ENCODE measurements around the gene ABCC8.

The ABCC8 gene

GRCh38 chr11:17354601-17354991 lies 122.0 kb downstream of the ABCC8 start:
- Histone ChIP-seq H3K4me2 (ENCODE audit: low read length, poor library complexity, severe bottlenecking) (no peak overlapping the region), H4K91ac (ENCODE audit: low read length) (no peak overlapping the region), H2BK5ac (ENCODE audit: low read depth, low read length, poor library complexity, severe bottlenecking) (no peak overlapping the region), H2BK15ac (ENCODE audit: low read depth, poor library complexity, severe bottlenecking) (no peak overlapping the region), H3K27ac (ENCODE audit: low read length, poor library complexity, severe bottlenecking) (no peak overlapping the region), H4K8ac (ENCODE audit: low read length) (no peak overlapping the region), H3K9ac (ENCODE audit: low read length) (peak overlapping the region; percentile 94), H3K36me3 (ENCODE audit: control insufficient read depth in 1 of 2, insufficient read depth in 2 of 2, low read depth in 1 of 2, low read length in 2 of 2) (peaks cover 3 to 25% of the 10 kb centered on the region in 2 experiments), H2BK120ac (ENCODE audit: low read depth, low read length) (no peak overlapping the region), H3K4me3 (ENCODE audit: insufficient read depth in 1 of 2, low read depth in 1 of 2, low read length in 2 of 2) (peak overlapping the region in 1 of 2 experiments; percentile 84), H2BK12ac (ENCODE audit: low read length in 2 of 2) (no peak overlapping the region), H3K79me1 (replicated peaks; ENCODE audit: low read length, poor library complexity, severe bottlenecking) (peaks cover 3% of the 10 kb centered on the region), H3K23ac (ENCODE audit: low read length in 2 of 2) (no peak overlapping the region), H2AK5ac (ENCODE audit: low read length, severe bottlenecking) (no peak overlapping the region), H3K4ac (ENCODE audit: low read depth in 1 of 2, low read length in 2 of 2) (no peak overlapping the region), H3K18ac (ENCODE audit: low read depth in 1 of 2, low read length in 2 of 2) (no peak overlapping the region), H3K9me3 (ENCODE audit: control insufficient read depth, low read length) (no peaks in the 10 kb centered on the region), H3K4me1 (ENCODE audit: control insufficient read depth, insufficient read depth, low read depth, low read length) (peaks cover 10% of the 10 kb centered on the region), H3K27me3 (ENCODE audit: control insufficient read depth in 1 of 2, insufficient read depth in 1 of 2, low read length in 2 of 2) (no peaks in the 10 kb centered on the region), H3K14ac (ENCODE audit: low read length in 2 of 2) (no peak overlapping the region), H2AFZ (ENCODE audit: low read depth, low read length) (no peak overlapping the region)
- 100% methylated on average over 1 of the region's 3 CpGs for WGBS
- DNase-seq: peak; percentile 81

- Histone ChIP-seq H3K27ac (ENCODE audit: low read length, poor library complexity, severe bottlenecking) (no peak overlapping the region), H3K36me3 (ENCODE audit: control insufficient read depth in 1 of 2, insufficient read depth in 2 of 2, low read depth in 1 of 2, low read length in 2 of 2) (peaks cover 3 to 21% of the 10 kb centered on the region in 2 experiments), H3K9me3 (ENCODE audit: control insufficient read depth, low read length) (no peaks in the 10 kb centered on the region), H2BK12ac (ENCODE audit: low read length in 2 of 2) (no peak overlapping the region), H2AK5ac (ENCODE audit: low read length, severe bottlenecking) (no peak overlapping the region), H4K91ac (ENCODE audit: low read length) (no peak overlapping the region), H3K23ac (ENCODE audit: low read length in 2 of 2) (no peak overlapping the region), H2AFZ (ENCODE audit: low read depth, low read length) (no peak overlapping the region), H3K4me2 (ENCODE audit: low read length, poor library complexity, severe bottlenecking) (peak overlapping the region; percentile 95), H2BK15ac (ENCODE audit: low read depth, poor library complexity, severe bottlenecking) (no peak overlapping the region), H3K27me3 (ENCODE audit: control insufficient read depth in 1 of 2, insufficient read depth in 1 of 2, low read length in 2 of 2) (no peaks in the 10 kb centered on the region), H3K18ac (ENCODE audit: low read depth in 1 of 2, low read length in 2 of 2) (peak overlapping the region in 1 of 2 experiments; percentile 75), H2BK120ac (ENCODE audit: low read depth, low read length) (no peak overlapping the region), H3K4ac (ENCODE audit: low read depth in 1 of 2, low read length in 2 of 2) (no peak overlapping the region), H2BK5ac (ENCODE audit: low read depth, low read length, poor library complexity, severe bottlenecking) (no peak overlapping the region), H4K8ac (ENCODE audit: low read length) (no peak overlapping the region), H3K4me1 (ENCODE audit: control insufficient read depth, insufficient read depth, low read depth, low read length) (peaks cover 10% of the 10 kb centered on the region), H3K9ac (ENCODE audit: low read length) (peak overlapping the region; percentile 94), H3K4me3 (ENCODE audit: insufficient read depth in 1 of 2, low read depth in 1 of 2, low read length in 2 of 2) (peak overlapping the region; percentile 72 to 84), H3K79me1 (replicated peaks; ENCODE audit: low read length, poor library complexity, severe bottlenecking) (peaks cover 3% of the 10 kb centered on the region), H3K14ac (ENCODE audit: low read length in 2 of 2) (no peak overlapping the region)
- no peak for DNase-seq
- WGBS: 3% methylated on average over 6 of the region's 15 CpGs
Observed at GRCh38 chr11:17353821-17354600, 122.6 kb downstream of the ABCC8 start.

GRCh38 chr11:17352950-17353820 lies 123.5 kb downstream of the ABCC8 start:
- no peaks in the 10 kb centered on the region for H3K27me3 ChIP-seq (ENCODE audit: control insufficient read depth in 1 of 2, insufficient read depth in 1 of 2, low read length in 2 of 2)
- peak overlapping the region; percentile 68 for H2AFZ ChIP-seq (ENCODE audit: low read depth, low read length)
- H3K4me3 ChIP-seq (ENCODE audit: insufficient read depth in 1 of 2, low read depth in 1 of 2, low read length in 2 of 2): peak overlapping the region; percentile 72 to 84
- peak overlapping the region; percentile 83 to 92 for H3K18ac ChIP-seq (ENCODE audit: low read depth in 1 of 2, low read length in 2 of 2)
- peak; percentile 86 for DNase-seq
- peak overlapping the region in 1 of 2 experiments; percentile 59 for H2BK12ac ChIP-seq (ENCODE audit: low read length in 2 of 2)
- peak overlapping the region; percentile 81 for H2BK120ac ChIP-seq (ENCODE audit: low read depth, low read length)
- H3K27ac ChIP-seq (ENCODE audit: low read length, poor library complexity, severe bottlenecking): no peak overlapping the region
- H4K91ac ChIP-seq (ENCODE audit: low read length): peak overlapping the region; percentile 23
- H3K36me3 ChIP-seq (ENCODE audit: control insufficient read depth in 1 of 2, insufficient read depth in 2 of 2, low read depth in 1 of 2, low read length in 2 of 2): peaks cover 3 to 17% of the 10 kb centered on the region in 2 experiments
- peak overlapping the region in 1 of 2 experiments; percentile 83 for H3K14ac ChIP-seq (ENCODE audit: low read length in 2 of 2)
- peak overlapping the region in 1 of 2 experiments; percentile 9 for H3K23ac ChIP-seq (ENCODE audit: low read length in 2 of 2)
- H3K79me1 ChIP-seq (replicated peaks; ENCODE audit: low read length, poor library complexity, severe bottlenecking): peaks cover 3% of the 10 kb centered on the region
- H2AK5ac ChIP-seq (ENCODE audit: low read length, severe bottlenecking): no peak overlapping the region
- H4K8ac ChIP-seq (ENCODE audit: low read length): no peak overlapping the region
- H3K4ac ChIP-seq (ENCODE audit: low read depth in 1 of 2, low read length in 2 of 2): peak overlapping the region in 1 of 2 experiments; percentile 70
- peaks cover 10% of the 10 kb centered on the region for H3K4me1 ChIP-seq (ENCODE audit: control insufficient read depth, insufficient read depth, low read depth, low read length)
- WGBS: 2% methylated on average over 59 of the region's 69 CpGs
- H2BK15ac ChIP-seq (ENCODE audit: low read depth, poor library complexity, severe bottlenecking): peak overlapping the region; percentile 8
- no peaks in the 10 kb centered on the region for H3K9me3 ChIP-seq (ENCODE audit: control insufficient read depth, low read length)
- peak overlapping the region; percentile 94 for H3K9ac ChIP-seq (ENCODE audit: low read length)
- peak overlapping the region; percentile 95 for H3K4me2 ChIP-seq (ENCODE audit: low read length, poor library complexity, severe bottlenecking)
- no peak overlapping the region for H2BK5ac ChIP-seq (ENCODE audit: low read depth, low read length, poor library complexity, severe bottlenecking)
